Calu3 (cell line): ENCODE measurements around the gene DTX3L. TPM values are rescaled to one million over a fixed set of nuclear protein-coding genes. Genes with fewer than 3 reads are reported as not detected.

Experiments used
- BruUV-seq: library from RNA; stranded (reverse); fragments of 400-500 nt; replicated peaks from 2 replicates; lab custom pipeline; 2021; lab: Mats Ljungman, UMichigan
- CTCF ChIA-PET: fragments of 300-600 bp; sonication (Branson Sonifier 250); formaldehyde crosslinking; loops from one replicate; lab custom pipeline; 2022; ENCODE audit warnings: antibody characterized with exemption; lab: Charles Lee
- DNase-seq: peaks from one replicate; pipeline ENCODE4 v3.0.0; 2022
- H3K27ac Mint-ChIP-seq: one replicate; pipeline ENCODE4 v1.8.0; 2022; ENCODE audit warnings: mixed read lengths; ENCODE audit not compliant: unreplicated experiment
- H3K27me3 Mint-ChIP-seq: one replicate; pipeline ENCODE4 v1.8.0; 2022; ENCODE audit warnings: mixed read lengths; ENCODE audit not compliant: unreplicated experiment
- H3K36me3 Mint-ChIP-seq: one replicate; pipeline ENCODE4 v1.8.0; 2022; ENCODE audit warnings: mild to moderate bottlenecking, moderate library complexity, mixed read lengths; ENCODE audit not compliant: insufficient read depth, unreplicated experiment
- H3K4me1 Mint-ChIP-seq: one replicate; pipeline ENCODE4 v1.8.0; 2022; ENCODE audit warnings: mild to moderate bottlenecking, low read depth, mixed read lengths; ENCODE audit not compliant: unreplicated experiment
- H3K4me3 Mint-ChIP-seq: one replicate; pipeline ENCODE4 v1.8.0; 2022; ENCODE audit warnings: mild to moderate bottlenecking, low read depth, moderate library complexity, mixed read lengths; ENCODE audit not compliant: unreplicated experiment
- H3K9me3 Mint-ChIP-seq: one replicate; pipeline ENCODE4 v1.8.0; 2022; ENCODE audit warnings: low read depth, mixed read lengths; ENCODE audit not compliant: unreplicated experiment
- CTCF ChIP-seq: fragments of 200-600 bp; IDR thresholded peaks from one replicate; pipeline ENCODE4 v1.8.0; 2022; ENCODE audit warnings: antibody characterized with exemption; ENCODE audit not compliant: unreplicated experiment
- intact Hi-C: fragments of 100-400 bp; cut with micrococcal nuclease; formaldehyde crosslinking; loops from one replicate; pipeline ENCODE4 v1.10.0; 2022; ENCODE audit not compliant: unreplicated experiment
- total RNA-seq: library from RNA; stranded (reverse); gene quantifications from 2 replicates; pipeline ENCODE4 v1.2.3, GENCODE V29; 2022

DTX3L gene
- total RNA-seq, 1 experiment from 2014 or later, result 73.9 TPM

- no peak for DNase-seq
- Mint-ChIP-seq H3K9me3 (no peaks in the 10 kb centered on the region), H3K27me3 (no peaks in the 10 kb centered on the region), H3K4me1 (peaks cover 2% of the 10 kb centered on the region), H3K4me3 (no peak overlapping the region), H3K27ac (no peak overlapping the region), H3K36me3 (peaks cover 11% of the 10 kb centered on the region)
- no peak for TF ChIP-seq CTCF
- BruUV-seq, result no TSS peak
- intact Hi-C loops, result no loop called here
- CTCF ChIA-PET, result no interaction called here
These were observed 25.1 kb upstream of the DTX3L start for GRCh38 chr3:122538956-122539490.

- no peak for TF ChIP-seq CTCF
- CTCF ChIA-PET, result no interaction called here
- H3K27me3 Mint-ChIP-seq, result no peaks in the 10 kb centered on the region
- no TSS peak for BruUV-seq
- no peak overlapping the region for H3K4me3 Mint-ChIP-seq
- no peak overlapping the region for H3K27ac Mint-ChIP-seq
- no peaks in the 10 kb centered on the region for H3K9me3 Mint-ChIP-seq
- no peak for DNase-seq
- H3K36me3 Mint-ChIP-seq, result peaks cover 16% of the 10 kb centered on the region
- no peaks in the 10 kb centered on the region for H3K4me1 Mint-ChIP-seq
- intact Hi-C loops, result no loop called here
These were observed 18.0 kb upstream of the DTX3L start for GRCh38 chr3:122546151-122546550.

GRCh38 chr3:122548076-122548475 is 16.1 kb upstream of the DTX3L start:
- intact Hi-C loops, result no loop called here
- H3K9me3 Mint-ChIP-seq, result no peaks in the 10 kb centered on the region
- CTCF ChIA-PET, result no interaction called here

GRCh38 chr3:122548619-122549018 is 15.5 kb upstream of the DTX3L start:
- no peak for DNase-seq
- H3K9me3 Mint-ChIP-seq, result no peaks in the 10 kb centered on the region
- H3K36me3 Mint-ChIP-seq, result peaks cover 25% of the 10 kb centered on the region
- no TSS peak for BruUV-seq
- H3K4me3 Mint-ChIP-seq, result no peak overlapping the region
- no peak overlapping the region for H3K27ac Mint-ChIP-seq
- intact Hi-C loops, result no loop called here
- CTCF ChIA-PET, result interaction anchor here (1.3 kb wide), 1 partner anchor 131 kb away, joined by 6 read pairs; no protein-coding TSS in a partner anchor
- no peak for TF ChIP-seq CTCF
- H3K27me3 Mint-ChIP-seq, result no peaks in the 10 kb centered on the region
- H3K4me1 Mint-ChIP-seq, result no peaks in the 10 kb centered on the region

More at GRCh38 chr3:122548076-122548475, 16.1 kb upstream of the DTX3L start:
- Mint-ChIP-seq H3K27me3 (no peaks in the 10 kb centered on the region), H3K4me3 (no peak overlapping the region), H3K36me3 (peaks cover 22% of the 10 kb centered on the region), H3K27ac (no peak overlapping the region), H3K4me1 (no peaks in the 10 kb centered on the region)
- no TSS peak for BruUV-seq
- TF ChIP-seq CTCF, result no peak
- no peak for DNase-seq
